GM21528 (cell line): ENCODE measurements around the gene PALM2AKAP2.

Experiments used
- ATAC-seq: cut with Tn5 transposase; IDR thresholded peaks from one replicate; pipeline ENCODE4 v1.9.1; 2021; ENCODE audit warnings: mild to moderate bottlenecking, moderate library complexity; ENCODE audit not compliant: unreplicated experiment, low FRiP score

PALM2AKAP2 gene

DNA sequence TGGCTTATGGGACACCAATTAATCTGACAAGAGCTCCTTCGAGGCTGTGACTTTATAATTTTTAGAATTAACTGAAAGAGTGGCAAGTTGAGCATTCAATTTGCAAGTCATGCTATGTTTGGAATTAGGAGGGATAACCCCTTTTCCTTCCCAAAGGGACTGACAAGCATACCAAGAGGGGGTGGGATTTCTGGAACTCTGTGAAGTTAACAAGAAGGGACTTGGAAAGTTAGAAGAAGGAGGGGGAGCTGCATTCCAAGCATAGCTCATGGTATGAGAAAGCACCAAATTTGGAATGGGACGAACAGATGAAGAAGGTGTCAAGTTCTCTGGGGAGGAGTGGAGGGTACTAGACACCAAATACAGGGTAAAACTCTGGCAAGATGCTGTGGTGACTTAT lies 8.9 kb upstream of the PALM2AKAP2 start:
- ATAC-seq: no peak

DNA sequence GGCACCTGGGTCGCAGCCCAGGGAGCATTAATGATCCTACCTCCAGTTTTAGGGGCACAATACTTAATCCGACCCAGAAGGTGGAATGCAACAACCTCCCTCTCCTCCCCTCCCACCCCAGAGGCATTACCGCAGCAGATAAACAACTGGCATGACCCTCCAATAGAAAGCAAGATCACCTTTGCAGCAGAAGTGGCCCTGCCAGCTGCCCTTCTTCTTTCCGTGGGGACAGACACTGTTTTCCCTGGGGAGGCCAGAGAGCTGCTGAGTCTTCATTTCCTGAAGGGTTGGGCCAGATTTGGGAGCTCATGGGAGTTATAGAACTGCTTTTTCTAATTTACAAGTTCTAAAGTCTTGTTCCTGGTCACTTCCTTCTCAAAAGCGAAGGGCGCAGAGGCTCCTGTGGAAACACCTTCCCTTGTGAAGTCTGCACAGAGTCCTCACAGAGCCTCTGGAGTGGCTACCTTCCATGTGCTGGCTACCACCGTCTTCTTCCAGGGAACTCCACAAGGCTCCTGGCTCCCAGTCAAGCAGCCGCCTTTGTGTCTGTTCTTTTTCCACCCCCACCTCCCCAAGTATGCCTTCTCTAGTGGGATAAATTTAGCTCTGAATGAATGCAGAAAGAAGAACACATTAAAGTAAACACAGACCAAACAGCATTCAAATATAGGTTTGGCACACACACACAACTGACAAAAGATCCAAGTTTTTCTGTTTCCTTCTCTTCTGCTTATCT lies 8.0 kb upstream of the PALM2AKAP2 start:
- no peak for ATAC-seq

DNA sequence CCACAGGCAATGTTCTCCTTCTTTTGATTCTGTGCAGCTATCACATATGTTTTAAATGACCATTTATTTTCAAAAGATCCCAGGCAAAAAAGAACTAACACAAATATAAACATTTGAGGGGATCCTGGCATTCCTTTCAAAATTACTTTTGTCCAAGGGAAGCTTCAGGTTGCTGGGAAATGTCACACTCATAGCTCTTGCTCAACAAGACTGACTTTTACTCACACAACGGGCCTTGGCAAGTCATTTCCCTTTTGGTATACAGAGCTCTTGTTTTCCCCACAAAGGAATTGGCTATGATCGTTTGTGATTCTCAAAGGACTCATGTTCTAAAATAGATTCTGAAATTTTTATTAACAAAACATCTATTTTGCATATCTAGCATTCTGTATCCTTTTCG lies 4.5 kb upstream of the PALM2AKAP2 start:
- no peak for ATAC-seq

DNA sequence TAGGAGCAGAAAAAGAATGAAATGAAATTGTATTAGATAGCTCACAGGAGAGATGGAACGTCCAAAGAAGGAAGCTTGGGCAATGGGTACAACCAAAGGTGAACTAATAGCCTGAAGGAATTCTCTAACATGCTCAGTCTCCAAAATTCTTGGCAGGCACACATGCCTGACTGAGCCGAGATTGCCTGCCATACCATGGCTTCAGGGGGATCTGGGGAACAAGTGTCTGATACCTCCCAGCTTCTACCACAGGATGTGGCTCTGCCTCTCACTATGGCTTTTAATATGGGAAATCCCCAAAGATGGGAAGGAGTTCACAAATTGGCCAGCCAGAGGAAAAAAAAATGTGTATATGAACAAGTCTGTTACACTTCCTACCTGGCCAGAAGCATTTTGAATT lies 3.6 kb upstream of the PALM2AKAP2 start:
- no peak for ATAC-seq

DNA sequence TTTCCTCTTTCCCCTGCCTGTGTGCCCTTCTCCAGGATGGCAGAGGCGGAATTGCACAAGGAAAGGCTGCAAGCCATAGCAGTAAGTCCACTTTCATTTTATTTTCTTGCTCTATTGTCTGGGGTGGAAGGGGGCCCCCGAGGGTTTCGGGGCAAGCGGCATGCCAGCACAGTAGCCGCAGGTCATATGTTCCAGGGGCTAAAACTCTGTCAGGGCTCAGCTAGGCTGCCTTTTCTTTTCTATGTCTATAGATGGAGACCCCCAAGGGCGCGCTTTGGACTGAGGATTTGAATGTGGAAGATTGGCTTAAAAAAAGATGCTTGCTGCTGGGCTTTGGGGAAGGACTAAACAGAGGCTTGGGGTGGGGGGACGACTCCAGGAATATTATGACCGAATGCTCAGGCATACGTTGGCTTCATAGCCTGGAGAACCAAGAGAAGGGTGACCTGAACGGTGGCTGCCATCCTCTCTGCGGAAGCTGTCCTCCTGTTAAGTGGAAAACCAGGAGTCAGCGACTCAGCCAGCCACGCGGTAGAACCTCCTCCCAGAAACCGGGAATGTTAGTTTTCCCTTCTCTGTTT lies 545 bp downstream of the PALM2AKAP2 start:
- no peak for ATAC-seq

DNA sequence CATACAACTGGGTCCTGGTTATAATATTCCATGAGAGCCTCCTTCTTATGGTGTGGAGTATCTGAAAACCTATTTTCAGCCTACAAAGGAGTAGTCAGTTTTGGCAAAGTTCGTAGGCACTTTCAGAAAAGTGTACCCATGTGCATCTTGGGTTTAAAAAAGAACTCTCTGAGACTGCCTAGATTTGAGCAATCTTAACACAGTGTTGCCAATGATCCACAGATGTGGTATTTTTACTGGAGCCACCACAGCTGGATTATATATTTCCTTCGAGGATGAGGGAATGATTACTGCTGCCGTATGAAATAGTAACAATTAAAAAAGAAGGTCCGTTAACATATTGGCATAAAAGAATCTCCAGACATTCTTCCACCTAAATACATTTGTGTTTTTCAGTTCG lies 1.1 kb downstream of the PALM2AKAP2 start:
- no peak for ATAC-seq

DNA sequence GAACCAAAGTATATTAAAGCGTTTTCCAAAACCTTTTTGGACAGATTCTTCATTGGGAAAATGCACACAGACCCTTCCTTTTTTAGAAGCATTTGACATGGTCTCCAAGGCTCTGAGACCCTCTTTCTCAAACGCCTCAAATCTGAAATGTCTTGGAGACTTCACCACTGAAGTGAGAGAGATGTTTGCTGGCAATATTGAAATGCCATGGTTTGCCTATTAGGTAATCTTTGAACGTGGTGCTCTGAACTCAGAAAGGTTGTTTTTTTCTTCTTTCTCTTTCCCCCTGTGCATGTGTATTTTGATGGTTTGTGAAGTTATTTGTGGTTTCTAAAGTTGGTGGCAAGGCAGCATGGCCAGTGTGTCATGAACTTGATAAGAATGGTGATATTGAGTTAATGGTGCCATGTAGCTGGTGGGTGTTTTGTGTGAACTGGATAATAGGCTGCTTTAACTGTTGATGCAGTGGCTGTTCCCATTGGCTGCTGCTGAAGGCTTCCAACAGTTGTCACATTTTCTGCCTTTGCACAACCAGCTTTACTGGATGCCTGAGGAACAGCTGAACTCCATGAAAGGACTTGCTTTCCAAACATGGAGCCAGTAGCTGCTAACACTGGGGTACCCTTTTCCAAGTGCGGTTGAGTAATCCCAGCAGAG lies 1.7 kb downstream of the PALM2AKAP2 start:
- ATAC-seq: no peak

DNA sequence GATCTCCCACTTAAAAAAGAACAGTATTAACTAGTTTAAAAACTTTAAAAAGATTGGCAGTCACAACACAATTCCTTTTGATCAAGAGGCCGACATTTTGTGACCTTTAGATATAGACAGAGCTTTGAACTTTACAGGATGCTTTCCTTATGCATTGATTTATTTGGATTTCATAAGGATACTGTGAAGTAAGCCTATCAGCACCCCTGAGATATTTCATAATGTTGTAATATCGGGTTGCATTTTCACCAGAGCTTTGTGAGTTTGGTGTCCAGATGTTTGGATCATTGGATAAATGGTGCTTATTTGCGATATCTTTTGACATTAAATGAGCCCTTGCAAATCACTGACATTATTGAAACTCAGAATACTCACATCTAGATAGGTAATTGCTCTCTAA lies 7.7 kb downstream of the PALM2AKAP2 start:
- no peak for ATAC-seq

DNA sequence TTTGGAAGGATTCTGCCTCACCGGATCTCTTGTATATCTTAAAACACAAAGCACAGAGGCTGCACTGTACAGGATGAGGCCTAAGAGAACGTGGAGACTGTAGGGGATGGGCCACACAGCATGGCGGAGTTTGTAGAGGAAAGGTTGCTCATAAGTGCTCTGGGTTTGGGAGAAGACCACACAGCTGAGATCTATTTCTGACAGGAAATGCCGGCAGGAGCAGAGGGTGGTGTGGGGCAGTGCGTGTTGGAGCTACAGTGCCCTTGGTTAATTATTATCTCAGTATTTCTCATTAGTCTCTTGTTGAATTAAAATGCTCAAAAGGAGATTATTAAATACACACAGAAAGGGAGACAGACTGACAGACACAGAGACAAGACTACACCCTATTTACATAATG lies 9.6 kb downstream of the PALM2AKAP2 start:
- no peak for ATAC-seq

DNA sequence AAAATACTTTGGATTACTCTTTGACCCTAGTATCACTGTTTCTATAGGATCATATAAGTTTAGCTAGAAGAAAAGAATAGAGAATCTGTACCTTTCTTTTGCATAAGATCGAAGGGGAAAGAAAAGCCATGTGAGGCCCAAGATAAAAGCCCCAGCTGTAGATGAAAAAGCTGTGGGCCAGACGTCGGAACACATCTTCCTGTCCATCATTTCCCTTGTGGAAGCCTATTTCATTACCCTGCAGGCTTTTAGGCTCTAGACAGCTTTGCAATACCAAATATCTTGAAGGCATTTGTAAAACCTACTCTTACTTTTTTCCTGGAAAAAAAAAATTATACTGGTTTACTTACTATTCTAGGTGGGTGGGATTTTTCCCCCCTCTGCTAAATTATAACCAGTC lies 10.0 kb downstream of the PALM2AKAP2 start:
- ATAC-seq: no peak

DNA sequence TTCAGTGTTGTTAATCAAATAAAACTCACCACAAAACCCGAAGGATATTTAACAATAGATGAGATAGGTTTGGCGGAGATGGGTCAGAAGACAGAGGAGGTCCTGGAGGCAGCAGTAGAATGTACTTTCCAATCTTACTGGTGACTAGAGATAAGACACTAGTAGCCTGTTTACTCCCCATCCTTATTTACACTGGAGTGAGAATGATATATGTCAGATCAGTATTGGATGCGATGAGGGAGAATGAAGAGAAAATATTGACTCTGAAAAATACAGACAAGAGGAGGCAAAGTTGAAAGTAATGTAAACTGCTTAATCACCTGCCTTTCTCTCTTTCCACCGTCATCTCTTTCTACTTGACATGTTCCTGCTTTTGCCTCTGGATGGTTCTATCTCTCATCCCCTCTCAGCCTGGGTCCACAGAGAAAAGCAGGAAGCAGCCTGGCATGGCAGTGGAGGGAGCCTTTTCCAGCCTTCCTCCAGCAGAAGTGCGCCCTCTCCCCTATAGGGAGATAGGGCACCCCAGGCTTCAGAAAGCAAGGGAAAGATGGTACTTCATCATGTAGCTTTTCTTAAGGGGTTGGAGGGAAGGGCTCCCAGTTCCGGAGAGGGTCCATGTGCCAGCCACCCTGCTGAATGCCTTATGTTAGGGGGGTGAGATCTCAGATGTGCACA lies 11.1 kb downstream of the PALM2AKAP2 start:
- no peak for ATAC-seq

DNA sequence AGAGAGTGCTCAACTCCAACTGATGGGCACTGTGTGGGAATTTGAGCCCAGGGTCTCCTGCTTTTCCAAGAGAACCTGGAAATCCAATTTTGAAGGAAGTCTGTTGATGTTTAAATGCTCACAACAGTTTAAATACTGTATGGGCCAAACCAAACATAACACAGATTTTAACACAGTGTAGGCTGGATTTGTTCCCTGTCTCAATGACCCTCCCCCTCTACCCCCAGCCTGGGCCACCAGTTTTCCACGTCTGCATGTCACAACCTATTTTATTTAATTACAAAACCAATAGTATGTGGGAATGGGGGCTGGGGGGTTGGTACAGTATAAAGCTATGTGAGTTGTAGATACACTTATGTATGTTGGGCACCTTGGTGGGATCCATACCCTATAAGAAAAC lies 11.7 kb downstream of the PALM2AKAP2 start:
- ATAC-seq: no peak

DNA sequence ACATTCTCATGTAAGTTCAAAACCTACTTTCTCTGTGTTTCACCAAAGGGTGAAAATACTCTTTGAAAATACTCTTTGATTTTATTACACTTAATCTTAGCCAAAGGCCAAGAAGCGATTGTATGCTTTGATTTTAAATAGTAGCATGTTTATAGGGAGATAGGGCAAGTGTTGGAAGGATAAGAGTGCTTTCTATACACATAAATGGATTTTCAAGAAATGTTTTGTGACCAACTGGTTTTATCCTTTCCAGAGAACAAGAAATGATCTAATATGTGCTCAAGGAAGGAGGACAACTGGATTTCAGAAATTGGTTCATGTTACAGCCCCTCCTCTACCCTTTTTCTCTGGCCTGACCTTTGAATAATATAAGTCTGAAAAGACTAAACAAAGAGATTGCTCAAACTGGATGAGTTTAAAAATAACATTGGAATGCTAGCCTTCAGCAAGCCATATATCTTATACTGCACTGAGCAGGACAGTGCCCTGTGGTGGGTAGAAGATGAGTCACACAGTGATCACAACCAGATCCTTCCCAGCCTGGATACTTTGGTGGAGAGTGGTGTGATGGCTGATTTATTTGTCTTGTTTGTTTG lies 13.1 kb downstream of the PALM2AKAP2 start:
- no peak for ATAC-seq

DNA sequence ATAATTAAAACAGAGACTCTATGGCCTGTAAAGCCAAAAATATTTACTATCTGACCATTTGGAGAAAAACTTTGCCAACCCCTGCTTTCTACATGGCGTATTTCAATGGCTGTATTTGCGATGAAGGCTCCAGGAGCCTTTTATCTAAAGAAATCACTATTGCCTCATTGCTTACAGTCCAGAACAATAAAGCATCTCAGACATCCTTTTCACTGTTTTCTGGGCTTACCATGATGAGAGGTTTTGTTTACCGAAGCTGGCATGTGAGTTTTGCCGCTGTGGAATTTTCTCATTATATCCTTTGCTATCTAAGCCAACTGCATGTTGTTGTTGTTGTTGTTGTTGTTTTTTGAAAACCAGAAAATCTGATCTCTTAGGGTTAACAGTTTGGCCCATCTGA lies 13.9 kb downstream of the PALM2AKAP2 start:
- no peak for ATAC-seq

DNA sequence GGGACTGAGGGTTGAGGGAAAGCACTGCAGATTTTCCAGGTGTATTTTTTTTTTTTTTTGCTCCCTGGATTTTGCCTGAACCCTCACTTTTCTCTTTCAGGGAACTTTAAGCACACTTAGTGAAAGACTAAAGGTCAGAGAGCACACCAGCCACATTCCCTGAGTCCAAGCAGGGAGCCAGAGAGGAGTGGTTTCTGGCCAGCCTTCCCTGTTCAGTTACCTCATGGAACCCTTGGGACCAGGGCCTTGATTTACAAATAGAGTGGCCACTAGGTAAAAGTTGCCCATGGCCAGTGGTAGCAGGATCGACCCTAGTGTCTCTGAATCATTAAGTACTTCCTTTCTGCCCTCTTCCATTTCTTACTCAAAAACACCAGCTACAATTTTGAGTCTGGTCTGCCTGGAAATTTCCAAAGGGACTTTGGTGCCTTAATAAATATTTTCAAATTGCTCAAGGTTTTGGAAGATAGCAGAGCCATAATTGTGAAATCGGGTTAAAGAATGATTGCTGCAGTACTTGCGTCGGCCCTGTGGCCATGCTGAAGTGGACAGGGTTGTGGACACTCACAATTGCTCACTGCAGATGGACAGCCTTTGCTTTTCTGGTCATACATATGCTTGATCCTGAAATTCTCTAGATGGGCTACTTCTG lies 14.5 kb downstream of the PALM2AKAP2 start:
- ATAC-seq: no peak

DNA sequence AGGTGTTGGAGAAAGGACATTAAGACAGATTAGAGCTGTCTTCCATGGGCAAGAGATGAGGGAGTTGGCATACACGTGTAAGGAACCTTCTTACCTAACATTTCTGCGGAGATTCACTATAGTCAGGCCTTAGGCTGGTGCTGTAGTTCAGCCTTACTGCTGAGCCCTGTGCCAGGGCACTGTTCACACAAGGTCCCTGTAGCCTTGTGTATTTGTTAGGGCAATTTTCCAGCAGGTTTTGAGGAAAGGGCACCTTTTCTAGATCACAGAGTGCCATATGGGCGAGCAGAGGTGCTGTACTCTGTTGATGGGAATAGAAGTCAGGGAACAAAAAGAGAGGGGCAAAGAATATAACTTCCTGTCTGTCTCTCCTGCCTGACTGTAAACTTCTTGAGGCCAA lies 15.6 kb downstream of the PALM2AKAP2 start:
- no peak for ATAC-seq

DNA sequence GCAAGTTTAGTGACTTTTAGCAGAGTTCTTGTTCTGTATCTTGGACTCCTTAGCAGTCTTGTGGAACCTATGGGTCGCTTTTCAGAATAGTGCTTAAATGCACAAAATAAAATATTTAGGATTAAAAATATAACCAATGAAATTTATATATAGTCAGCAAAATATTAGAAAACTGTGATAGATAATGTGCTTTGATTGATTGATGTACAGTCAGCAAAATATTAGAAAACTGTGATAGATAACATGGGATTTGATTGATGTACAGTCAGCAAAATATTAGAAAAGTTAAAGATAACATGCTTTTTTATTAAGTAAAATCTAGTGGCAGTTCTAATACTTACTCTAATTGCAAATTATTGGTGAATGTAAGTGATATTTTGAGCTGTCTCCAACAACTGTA lies 16.1 kb downstream of the PALM2AKAP2 start:
- ATAC-seq: no peak

DNA sequence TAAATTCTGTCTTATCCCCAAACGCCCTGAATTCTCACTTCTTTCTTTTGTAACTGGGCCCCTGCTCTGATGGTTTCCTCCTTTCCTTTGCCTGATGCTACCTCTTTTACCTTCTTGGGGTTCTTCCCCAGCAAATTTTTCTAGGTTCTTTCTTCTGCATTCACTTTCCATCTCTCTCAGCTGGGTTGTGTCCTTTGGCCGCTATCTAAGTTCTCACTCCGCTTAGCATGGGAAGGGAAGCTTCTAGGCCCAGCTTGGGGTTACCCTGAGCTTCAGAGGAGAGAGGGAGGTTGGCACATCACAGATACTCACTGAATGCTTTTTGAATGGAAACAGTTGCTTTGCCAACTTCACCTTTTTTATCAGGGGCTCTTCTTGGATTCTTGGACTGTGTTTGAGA lies 17.0 kb downstream of the PALM2AKAP2 start:
- no peak for ATAC-seq

DNA sequence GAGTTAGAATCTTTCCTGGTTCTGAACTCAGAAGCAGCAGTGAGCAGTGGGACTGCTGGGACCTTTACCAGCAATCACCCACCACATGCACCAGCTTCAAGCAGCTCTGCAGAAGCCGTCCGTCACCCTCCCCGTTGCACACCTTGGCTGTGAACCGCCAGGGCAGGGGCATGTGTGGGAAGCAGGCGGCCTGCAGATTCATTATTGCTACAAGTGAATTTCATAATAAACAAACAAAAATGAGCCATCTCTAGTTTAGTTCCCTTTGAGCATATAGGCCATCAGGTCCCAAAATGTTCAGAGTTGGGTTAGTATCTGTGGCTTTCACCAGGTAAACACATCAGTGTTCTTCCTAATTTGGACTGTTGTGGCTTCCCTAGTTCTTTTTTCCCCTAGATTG lies 17.5 kb downstream of the PALM2AKAP2 start:
- ATAC-seq: no peak

DNA sequence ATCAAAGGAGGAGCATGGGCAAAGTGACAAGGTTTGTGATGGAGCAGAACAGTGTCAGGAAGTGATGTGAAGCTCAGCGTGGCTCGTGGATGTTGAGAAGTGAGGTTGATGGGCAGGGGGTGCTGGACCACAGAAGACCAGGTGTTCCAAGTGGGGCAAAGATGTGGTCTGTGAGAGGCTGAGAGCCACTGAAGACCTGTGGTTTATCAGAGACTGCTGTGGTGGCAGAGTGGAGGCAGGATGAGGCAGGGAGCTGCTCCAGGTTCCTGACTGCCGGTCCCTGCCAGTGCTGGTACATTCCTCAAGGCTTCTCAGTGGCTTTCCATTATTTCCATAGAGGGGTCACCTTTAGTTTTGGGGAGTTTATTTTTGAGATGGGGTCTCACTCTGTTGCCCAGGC lies 19.1 kb downstream of the PALM2AKAP2 start:
- no peak for ATAC-seq

DNA sequence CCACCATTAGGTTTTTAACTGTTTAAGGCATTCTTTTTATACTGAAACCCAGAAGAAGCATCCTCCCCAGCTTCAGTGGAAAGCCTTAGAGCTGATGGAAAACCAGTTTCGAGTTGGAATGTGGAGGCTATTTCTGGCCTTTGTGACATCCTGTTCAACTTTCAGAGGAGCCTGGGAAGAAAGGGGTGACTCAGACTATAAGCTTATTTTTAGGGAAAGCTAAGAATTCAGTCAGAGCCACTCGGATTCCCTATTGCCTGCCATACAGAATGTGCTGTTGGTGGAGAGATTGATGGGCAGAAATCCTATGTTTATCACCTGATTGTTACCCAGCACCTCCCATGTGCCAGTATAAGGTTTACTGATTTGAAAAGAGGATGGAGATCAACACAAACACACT lies 19.8 kb downstream of the PALM2AKAP2 start:
- ATAC-seq: no peak
